Activated T-cell treated with anti-CD3 and anti-CD28 coated beads, Interleukin-2, amount 50 U/mL, for 4 hours (primary cell): Measurements from ENCODE around the gene ELMOD3. TPM values are rescaled to one million over a fixed set of nuclear protein-coding genes. Genes with fewer than 3 reads are reported as not detected.
A peak's percentile ranks its signal among the peaks of the same experiment; 100 is the strongest.
"Not testable (repeated sequence)": the region's sequence is repeated elsewhere in the genome, so short reads cannot be mapped to it uniquely, and the experiment has no call there.

Source experiments
- ATAC-seq, 2 donors: fragments of 200-7000 bp; cut with Tn5 transposase; one replicate each; pipeline ENCODE4 v1.10.0; 2021
- DNase-seq: peaks from one replicate; pipeline ENCODE4 v3.0.0-alpha.2; 2020
- H3K27me3 Mint-ChIP-seq: one replicate; pipeline ENCODE4 v1.8.0; 2021; ENCODE audit warnings: low read depth, mixed read lengths
- H3K36me3 Mint-ChIP-seq: one replicate; pipeline ENCODE4 v1.8.0; 2022; ENCODE audit warnings: mixed read lengths; ENCODE audit not compliant: insufficient read depth
- H3K4me1 Mint-ChIP-seq: one replicate; pipeline ENCODE4 v1.8.0; 2021; ENCODE audit warnings: low read depth, mixed read lengths
- H3K4me3 Mint-ChIP-seq: one replicate; pipeline ENCODE4 v1.8.0; 2021; ENCODE audit warnings: mild to moderate bottlenecking, moderate library complexity, mixed read lengths
- H3K9me3 Mint-ChIP-seq: one replicate; pipeline ENCODE4 v1.8.0; 2021; ENCODE audit warnings: mixed read lengths
- total RNA-seq, 3 donors: library from RNA; stranded (reverse); gene quantifications; one replicate each; pipeline ENCODE4 v1.2.1, GENCODE V29; 2021

Gene ELMOD3
- total RNA-seq, 3 donors from 2014 or later, result 5.5 to 9.9 (median 8.8) TPM

DNA sequence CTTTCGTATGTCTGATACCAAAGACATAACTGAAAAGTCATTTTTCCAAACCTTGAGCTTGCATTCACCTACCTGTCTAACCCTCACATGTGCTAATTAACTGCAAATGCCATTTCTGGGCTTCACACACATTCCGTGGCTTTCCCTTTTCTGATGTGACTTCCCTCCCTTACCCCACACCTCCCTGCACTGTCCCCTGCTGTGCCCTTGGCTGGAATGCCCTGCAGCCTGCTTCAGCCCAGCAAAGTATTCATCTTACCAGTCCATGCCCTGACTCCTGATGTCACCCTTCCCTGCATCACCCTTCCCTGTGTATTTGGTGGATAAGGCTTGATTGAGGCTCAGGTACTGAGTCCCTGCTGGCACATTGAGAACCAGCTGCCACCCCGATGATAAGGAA lies 12.4 kb upstream of the ELMOD3 start:
- no peak for DNase-seq
- no peak for ATAC-seq
- no peaks in the 10 kb centered on the region for H3K27me3 Mint-ChIP-seq
- peaks cover 28% of the 10 kb centered on the region for H3K36me3 Mint-ChIP-seq
- H3K4me3 Mint-ChIP-seq, result no peak overlapping the region
- no peaks in the 10 kb centered on the region for H3K4me1 Mint-ChIP-seq
- H3K9me3 Mint-ChIP-seq, result no peaks in the 10 kb centered on the region

DNA sequence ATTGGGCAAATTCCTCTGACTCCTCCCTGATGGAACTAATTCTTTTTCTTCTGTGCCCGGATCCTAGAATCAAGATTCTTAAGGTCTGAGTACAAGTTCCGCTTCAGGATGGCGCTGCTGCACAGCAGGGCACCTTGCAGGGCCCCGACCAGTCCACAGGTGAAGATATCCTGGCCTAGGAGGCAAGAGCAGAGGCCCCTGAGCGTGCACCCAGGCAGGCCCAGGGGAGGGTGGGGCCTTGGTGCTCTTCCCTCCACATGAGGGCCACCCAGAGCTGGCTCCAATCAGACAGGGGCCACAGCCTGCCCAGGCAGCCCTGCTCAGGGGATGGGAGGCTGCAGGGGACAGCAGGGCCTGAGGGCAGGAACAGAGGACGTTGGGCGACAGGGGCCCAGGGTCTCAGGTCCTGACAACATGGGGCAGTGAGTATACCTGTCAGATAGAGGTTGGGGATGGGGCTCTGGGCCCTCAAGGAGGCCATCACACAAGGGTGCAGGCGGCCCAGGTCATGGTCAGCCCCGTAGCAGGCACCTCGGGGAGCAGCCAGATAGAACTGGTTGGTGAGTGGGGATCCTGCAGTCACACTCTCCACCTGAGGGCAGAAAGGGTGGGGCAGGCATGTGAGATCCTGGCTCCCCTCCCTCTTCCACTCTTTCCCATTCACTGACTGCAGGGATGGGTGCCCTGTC lies 11.2 kb upstream of the ELMOD3 start:
- peak in 1 of 2 donors; percentile 37 for ATAC-seq
- H3K36me3 Mint-ChIP-seq, result peaks cover 35% of the 10 kb centered on the region
- H3K9me3 Mint-ChIP-seq, result not testable (repeated sequence)

DNA sequence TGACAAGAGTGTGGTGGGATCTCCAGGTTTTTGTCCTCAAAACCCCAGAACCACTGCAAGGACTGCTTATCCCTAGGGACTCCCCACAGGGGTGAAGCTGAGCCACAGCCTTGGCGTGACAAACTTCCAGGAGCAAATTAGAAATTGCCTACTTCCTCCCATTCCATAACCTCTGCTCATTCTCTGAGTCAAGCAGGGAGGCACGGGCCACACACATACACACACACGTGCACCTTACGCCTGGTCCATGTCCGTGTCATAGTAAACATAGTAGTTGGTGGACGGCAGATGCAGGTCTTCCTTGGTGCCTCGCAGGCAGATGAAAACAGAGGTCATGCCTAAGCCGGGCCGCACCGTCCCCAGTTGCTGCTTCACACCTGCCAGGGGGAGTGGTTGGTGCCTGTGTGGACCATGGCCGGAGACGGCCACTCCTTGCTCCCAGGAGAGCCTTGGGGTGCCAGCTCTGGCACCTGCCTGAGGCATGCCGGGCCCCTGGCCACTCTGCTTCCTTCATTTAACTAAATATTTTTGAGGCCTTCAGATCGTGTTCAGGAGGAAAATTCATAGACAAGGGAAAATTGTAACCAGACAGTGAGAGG lies 10.1 kb upstream of the ELMOD3 start:
- no peak for DNase-seq
- Mint-ChIP-seq H3K4me1 (no peaks in the 10 kb centered on the region), H3K27me3 (no peaks in the 10 kb centered on the region), H3K4me3 (no peak overlapping the region), H3K36me3 (peaks cover 35% of the 10 kb centered on the region), H3K9me3 (no peaks in the 10 kb centered on the region)
- ATAC-seq, result no peak

More for the DNA sequence above, 11.2 kb upstream of the ELMOD3 start:
- not testable (repeated sequence) for H3K4me3 Mint-ChIP-seq, DNase-seq, H3K27me3 Mint-ChIP-seq, H3K4me1 Mint-ChIP-seq

DNA sequence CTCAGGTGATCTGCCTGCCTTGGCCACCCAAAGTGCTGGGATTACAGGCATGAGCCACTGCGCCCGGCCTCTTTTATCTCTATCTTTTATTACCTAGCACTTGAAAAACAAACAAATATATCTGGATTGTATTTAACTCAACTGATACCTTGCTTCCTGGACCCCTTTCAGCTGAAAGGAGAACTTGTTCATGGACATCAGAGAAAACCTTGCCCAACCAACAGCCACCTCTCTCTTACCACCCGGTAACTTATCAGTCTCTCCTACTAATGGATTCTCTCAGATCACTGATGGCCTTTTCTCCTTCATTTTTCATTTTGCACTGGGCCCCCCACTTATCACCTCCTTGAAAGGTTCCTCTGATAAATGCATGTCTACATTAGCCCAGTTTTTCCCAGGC lies 7.0 kb upstream of the ELMOD3 start:
- ATAC-seq (no peak), DNase-seq (no peak)
- H3K4me3 Mint-ChIP-seq, result no peak overlapping the region
- no peaks in the 10 kb centered on the region for H3K27me3 Mint-ChIP-seq
- H3K4me1 Mint-ChIP-seq, result peaks cover 5% of the 10 kb centered on the region
- H3K9me3 Mint-ChIP-seq, result no peaks in the 10 kb centered on the region
- H3K36me3 Mint-ChIP-seq, result peaks cover 44% of the 10 kb centered on the region

DNA sequence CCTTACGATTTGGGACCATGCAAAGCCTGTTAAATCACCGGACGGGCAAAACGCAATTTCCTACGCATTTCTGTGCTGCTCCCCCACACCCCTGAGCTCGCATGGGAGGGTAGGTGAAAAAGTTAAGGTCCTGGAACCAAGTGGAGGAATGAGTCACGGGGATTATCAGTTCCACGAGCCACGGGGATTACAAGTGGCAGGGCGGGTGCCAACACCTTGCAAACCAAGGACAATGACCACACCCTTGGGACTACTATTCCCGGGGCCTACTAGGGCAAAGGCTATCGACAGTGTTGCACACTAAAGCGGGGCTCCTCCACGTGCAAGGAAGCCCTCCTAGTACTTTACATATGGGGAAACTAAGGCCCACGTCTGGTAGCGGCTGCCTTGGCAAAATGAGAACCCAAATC lies 688 bp upstream of the ELMOD3 start:
- no peak for DNase-seq
- peaks cover 31% of the 10 kb centered on the region for H3K36me3 Mint-ChIP-seq
- ATAC-seq, result peak in 1 of 2 donors; percentile 3
- peaks cover 40% of the 10 kb centered on the region for H3K4me1 Mint-ChIP-seq
- no peaks in the 10 kb centered on the region for H3K9me3 Mint-ChIP-seq
- H3K27me3 Mint-ChIP-seq, result no peaks in the 10 kb centered on the region
- H3K4me3 Mint-ChIP-seq, result peak overlapping the region; percentile 98

DNA sequence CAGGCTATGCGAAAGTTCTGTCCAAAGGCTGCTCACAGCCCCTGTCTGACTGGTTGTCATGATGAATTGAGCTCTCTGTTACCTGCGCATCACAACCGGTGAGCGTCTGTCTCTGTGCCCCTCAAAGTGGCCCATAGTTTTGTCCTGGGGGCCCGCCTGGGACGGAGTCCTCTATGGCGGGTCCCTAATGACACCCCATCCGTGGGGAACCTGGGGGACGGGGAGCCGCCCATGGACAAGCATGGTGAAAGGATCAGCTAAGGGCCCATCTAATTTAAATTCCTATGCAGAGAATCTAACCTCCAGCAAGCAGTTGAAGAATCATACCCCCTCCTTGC lies 473 bp downstream of the ELMOD3 start:
- Mint-ChIP-seq H3K4me1 (peaks cover 43% of the 10 kb centered on the region), H3K4me3 (peak overlapping the region; percentile 98), H3K9me3 (no peaks in the 10 kb centered on the region), H3K27me3 (no peaks in the 10 kb centered on the region), H3K36me3 (peaks cover 34% of the 10 kb centered on the region)
- DNase-seq (no peak), ATAC-seq (peak in 1 of 2 donors; percentile 18)

DNA sequence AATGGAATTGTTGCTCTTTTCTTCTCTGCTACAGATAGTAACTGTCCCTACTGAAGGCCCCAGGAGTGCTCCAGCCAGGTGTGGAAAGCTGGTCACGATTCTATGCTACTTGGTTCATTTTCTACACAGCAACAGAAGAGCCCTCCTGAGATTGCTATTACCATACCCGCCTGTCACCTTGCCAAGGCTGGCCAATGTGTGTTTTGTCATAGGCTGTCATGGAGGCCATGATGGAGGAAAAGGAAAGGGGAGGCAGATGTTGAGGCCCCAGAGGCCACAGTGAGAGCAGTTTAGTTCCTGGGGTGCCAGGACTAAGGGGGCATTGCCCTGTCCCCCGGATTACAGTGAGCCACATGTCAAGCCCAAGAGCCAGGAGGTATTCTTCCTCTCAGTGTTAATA lies 952 bp downstream of the ELMOD3 start:
- Mint-ChIP-seq H3K4me3 (peak overlapping the region; percentile 98), H3K9me3 (no peaks in the 10 kb centered on the region), H3K36me3 (peaks cover 30% of the 10 kb centered on the region), H3K4me1 (peaks cover 43% of the 10 kb centered on the region), H3K27me3 (no peaks in the 10 kb centered on the region)
- ATAC-seq (no peak), DNase-seq (no peak)

DNA sequence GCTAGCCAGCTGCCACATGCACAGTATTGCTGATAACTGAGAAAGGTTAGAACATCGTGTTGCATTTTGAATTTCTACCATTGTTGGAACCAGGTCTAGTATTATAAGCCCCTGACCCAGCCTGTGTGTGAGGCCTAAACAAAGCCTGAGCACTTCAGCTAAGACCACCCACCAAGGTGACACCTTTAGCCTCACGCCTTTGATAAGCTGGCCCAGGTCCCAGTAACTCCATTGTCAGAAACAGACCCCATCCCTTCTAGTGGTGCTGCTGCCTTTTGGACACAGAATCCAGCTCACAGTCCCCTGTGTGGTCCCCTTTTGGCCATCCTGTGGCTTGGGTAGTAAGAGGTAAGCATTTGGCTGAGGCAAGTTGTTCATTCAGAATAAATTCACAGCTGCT lies 1.6 kb downstream of the ELMOD3 start:
- no peak overlapping the region for H3K4me3 Mint-ChIP-seq
- no peak for ATAC-seq
- H3K4me1 Mint-ChIP-seq, result peaks cover 45% of the 10 kb centered on the region
- no peaks in the 10 kb centered on the region for H3K9me3 Mint-ChIP-seq
- H3K27me3 Mint-ChIP-seq, result no peaks in the 10 kb centered on the region
- no peak for DNase-seq
- peaks cover 26% of the 10 kb centered on the region for H3K36me3 Mint-ChIP-seq

DNA sequence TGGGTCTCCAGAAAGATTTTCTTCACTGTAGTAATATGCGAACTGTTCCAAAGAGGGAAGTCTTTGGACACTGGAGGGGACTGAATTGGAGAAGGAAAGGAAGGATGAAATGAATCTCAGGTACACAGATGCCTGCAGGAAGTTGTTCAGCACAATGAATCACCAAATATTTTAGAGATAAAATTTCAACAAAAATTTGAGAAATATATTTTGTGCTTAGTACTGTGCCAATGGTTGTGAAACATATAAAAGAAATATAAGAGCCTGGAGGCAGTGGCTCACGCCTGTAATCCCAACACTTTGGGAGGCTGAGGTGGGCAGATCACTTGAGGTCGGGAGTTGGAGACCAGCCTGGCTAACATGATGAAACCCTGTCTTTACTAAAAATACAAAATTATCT lies 3.2 kb downstream of the ELMOD3 start:
- DNase-seq (no peak), ATAC-seq (no peak)
- Mint-ChIP-seq H3K27me3 (no peaks in the 10 kb centered on the region), H3K9me3 (no peaks in the 10 kb centered on the region), H3K4me3 (no peak overlapping the region), H3K36me3 (peaks cover 30% of the 10 kb centered on the region), H3K4me1 (peaks cover 38% of the 10 kb centered on the region)

DNA sequence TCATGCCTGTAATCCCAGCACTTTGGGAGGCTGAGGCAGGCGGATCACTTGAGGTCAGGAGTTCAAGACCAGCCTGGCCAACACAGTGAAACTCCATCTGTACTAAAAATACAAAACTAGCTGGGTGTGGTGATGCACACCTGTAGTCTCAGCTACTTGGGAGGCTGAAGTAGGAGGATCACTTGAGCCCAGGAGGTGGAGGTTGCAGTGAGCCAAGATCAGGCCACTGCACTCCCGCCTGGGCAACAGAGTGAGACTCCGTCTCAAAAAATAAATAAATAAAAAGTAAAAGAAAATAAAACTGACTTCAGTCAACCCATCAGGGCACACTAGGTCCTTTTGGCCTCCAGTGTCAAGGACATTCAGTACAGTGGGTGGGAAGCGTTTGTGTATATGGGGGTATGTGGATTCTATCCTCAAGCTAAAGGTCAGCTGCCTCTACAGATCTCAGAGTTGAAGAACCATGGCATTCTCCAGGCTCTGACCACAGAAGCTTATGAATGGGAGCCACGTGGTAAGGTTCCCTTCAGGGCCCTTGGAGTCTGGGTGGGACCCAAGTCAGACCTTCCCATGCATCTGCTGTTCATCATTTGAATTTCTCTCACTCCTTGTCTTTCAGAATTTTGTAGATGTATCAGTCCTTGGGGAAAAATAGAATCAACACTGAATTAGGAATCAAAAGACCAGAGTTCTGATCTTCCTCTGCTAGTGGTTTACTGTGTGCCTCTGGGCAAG lies 8.3 kb downstream of the ELMOD3 start:
- not testable (repeated sequence) for DNase-seq, H3K4me3 Mint-ChIP-seq, ATAC-seq, H3K9me3 Mint-ChIP-seq, H3K27me3 Mint-ChIP-seq
- H3K36me3 Mint-ChIP-seq, result peaks cover 33% of the 10 kb centered on the region
- H3K4me1 Mint-ChIP-seq, result peaks cover 13% of the 10 kb centered on the region

DNA sequence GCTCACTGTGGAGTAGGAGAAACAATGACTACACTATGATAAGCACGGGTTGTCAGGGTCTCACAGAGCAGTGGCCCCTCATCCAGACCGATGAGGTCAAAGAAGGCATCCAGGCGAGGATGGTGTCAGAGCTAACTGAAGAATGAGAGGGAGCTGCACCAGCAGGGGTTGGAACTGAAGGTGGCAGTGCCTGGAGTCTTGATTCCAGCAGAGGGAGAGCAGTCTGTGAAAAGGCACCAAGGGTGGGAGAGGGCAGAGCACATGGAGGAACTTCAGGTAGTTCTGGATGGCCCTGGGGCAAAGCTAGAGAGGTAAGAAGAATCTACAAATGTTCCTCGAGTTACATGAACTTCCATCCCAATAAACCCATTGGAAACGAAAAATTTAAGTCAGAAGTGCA lies 12.6 kb downstream of the ELMOD3 start:
- no peaks in the 10 kb centered on the region for H3K27me3 Mint-ChIP-seq
- H3K36me3 Mint-ChIP-seq, result peaks cover 16% of the 10 kb centered on the region
- H3K9me3 Mint-ChIP-seq, result no peaks in the 10 kb centered on the region
- DNase-seq (no peak), ATAC-seq (no peak)
- H3K4me1 Mint-ChIP-seq, result no peaks in the 10 kb centered on the region
- H3K4me3 Mint-ChIP-seq, result no peak overlapping the region

DNA sequence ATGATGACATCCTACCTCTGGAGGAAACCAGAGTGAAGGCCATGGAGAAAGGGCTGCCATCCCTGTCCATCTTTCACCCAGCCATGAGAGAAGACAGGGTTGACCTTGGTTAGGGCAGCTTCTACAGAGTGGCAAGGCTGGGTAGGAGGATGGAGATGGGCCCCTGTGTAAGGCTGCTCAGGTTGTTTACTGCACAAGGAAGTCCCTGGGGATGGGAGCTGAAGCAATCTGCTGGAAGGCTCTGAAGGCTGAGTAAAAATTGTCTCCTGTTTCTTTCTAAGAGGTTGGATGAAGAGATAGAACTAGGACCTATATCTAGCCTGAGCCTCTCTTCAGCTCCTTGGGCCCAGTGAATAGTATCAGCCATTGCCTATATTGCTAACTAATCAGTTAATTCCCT lies 14.4 kb downstream of the ELMOD3 start:
- ATAC-seq (no peak), DNase-seq (no peak)
- H3K27me3 Mint-ChIP-seq, result no peaks in the 10 kb centered on the region
- no peaks in the 10 kb centered on the region for H3K4me1 Mint-ChIP-seq
- no peaks in the 10 kb centered on the region for H3K9me3 Mint-ChIP-seq
- no peak overlapping the region for H3K4me3 Mint-ChIP-seq
- H3K36me3 Mint-ChIP-seq, result peaks cover 10% of the 10 kb centered on the region

DNA sequence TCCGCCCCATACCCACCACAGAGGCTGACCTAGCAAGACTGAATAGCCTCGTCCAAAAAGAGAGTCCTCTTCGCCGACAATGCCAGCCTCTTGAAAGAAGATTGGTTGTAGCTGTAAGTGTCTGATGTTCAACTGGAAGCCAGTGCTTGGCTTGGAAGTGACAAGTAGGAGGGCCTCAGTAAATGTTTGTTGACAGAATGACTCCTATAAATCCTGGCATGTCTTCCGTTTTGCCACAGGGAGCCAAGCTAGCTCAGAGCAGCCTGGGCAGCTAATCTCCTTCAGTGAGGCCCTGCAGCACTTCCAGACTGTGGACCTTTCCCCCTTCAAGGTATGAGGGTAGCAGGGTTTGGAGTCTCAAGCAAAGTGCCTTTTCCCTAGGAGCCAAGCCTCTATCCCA lies 14.9 kb downstream of the ELMOD3 start:
- Mint-ChIP-seq H3K9me3 (no peaks in the 10 kb centered on the region), H3K4me3 (no peak overlapping the region), H3K27me3 (no peaks in the 10 kb centered on the region), H3K36me3 (peaks cover 12% of the 10 kb centered on the region), H3K4me1 (no peaks in the 10 kb centered on the region)
- ATAC-seq (no peak), DNase-seq (no peak)

DNA sequence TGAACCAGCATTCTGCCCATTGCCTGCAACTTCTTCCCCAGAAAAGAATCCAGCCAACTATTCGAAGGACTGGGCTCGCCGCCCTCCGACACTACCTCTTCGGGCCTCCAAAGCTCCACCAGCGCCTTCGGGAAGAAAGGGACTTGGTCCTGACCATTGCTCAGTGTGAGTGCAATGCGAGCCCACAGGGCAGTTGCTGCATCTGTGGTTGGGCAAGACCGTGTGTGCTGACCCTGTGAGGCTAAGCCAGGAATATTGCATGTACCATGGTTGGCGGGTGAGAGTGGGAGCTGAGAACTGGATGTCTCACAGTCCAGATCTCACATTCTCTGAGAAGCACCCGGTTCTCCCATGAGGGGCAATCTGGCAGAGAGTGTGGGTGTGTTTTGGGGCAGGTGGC lies 16.5 kb downstream of the ELMOD3 start:
- H3K4me1 Mint-ChIP-seq, result no peaks in the 10 kb centered on the region
- H3K9me3 Mint-ChIP-seq, result no peaks in the 10 kb centered on the region
- DNase-seq (no peak), ATAC-seq (no peak)
- no peak overlapping the region for H3K4me3 Mint-ChIP-seq
- peaks cover 21% of the 10 kb centered on the region for H3K36me3 Mint-ChIP-seq
- no peaks in the 10 kb centered on the region for H3K27me3 Mint-ChIP-seq
